Smooth muscle cell of the brain vasculature (primary cell): ENCODE data around the gene HIVEP1.
"Not testable (repeated sequence)": the region's sequence is repeated elsewhere in the genome, so short reads cannot be mapped to it uniquely, and the experiment has no call there.

ENCODE experiments used
- DNase-seq: peaks from one replicate; pipeline ENCODE4 v3.0.0-alpha.2; 2012; ENCODE audit warnings: low read depth, low spot score

HIVEP1 gene

GRCh38 chr6:12116978-12117377 lies 104.9 kb downstream of the HIVEP1 start:
- no peak for DNase-seq

DNA sequence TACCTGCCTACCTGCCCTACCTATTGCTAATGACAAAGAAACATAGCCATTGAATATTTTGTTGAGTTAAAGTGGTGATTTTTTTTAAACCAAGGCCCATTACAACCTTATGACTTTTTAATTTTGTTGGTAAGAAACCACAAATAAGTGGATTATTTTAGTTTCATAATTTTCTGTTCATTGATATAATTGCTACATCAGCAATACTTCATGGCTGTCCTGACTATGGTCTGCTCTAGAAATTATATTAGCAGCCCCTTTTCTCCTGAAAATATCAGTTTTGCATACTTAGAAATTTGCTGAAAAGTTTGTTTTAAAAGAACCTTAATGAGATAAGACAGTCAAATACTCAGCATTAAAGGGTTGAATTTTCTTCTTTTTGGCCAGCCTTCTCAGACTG lies 106.5 kb downstream of the HIVEP1 start:
- DNase-seq = no peak

- DNase-seq = no peak
Measured at GRCh38 chr6:12119085-12119588, 107.0 kb downstream of the HIVEP1 start.

GRCh38 chr6:12125396-12125795 lies 113.3 kb downstream of the HIVEP1 start:
- no peak for DNase-seq

- no peak for DNase-seq
Measured at GRCh38 chr6:12126051-12126450, 113.9 kb downstream of the HIVEP1 start.

GRCh38 chr6:12129523-12129922 lies 117.4 kb downstream of the HIVEP1 start:
- DNase-seq = no peak

DNA sequence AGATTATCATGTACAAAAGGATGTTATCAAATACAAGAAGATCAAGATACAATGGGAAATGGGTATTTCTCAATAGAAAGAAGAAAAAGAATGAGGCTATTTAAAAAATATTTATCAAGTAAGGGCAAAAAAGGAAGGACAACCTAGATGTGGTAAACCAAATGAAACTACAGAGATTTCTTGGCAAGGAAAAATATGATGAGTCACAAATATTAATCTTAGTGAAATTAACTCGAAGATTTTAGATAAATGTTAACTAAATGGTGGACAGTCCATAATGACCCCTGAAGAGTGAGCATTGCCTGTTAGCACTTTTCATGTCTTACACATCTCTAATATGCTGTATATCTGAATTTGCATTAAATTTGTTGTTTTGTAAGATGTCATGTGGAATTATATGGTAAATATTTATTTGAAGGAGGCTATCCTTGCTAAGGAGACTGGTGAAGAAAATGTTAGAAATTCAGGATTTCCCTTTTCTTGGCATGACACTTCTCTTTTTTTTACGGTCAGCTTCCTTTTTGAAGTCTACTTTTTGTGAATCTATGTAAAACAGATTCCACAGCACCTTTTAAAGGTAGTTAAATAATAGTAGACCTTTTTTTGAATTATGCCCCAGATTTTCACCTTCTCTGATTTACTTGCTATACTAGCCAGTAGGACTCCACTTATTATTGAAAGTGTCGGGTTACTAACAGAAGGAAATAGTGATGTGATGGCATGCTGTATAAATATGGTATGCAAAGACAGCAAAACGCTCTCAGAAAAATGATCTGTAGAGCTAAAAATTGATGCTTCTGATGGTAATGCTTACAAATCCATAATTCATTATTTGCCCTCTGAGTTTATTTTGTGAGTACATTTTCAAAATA lies 120.5 kb downstream of the HIVEP1 start:
- no peak for DNase-seq

DNA sequence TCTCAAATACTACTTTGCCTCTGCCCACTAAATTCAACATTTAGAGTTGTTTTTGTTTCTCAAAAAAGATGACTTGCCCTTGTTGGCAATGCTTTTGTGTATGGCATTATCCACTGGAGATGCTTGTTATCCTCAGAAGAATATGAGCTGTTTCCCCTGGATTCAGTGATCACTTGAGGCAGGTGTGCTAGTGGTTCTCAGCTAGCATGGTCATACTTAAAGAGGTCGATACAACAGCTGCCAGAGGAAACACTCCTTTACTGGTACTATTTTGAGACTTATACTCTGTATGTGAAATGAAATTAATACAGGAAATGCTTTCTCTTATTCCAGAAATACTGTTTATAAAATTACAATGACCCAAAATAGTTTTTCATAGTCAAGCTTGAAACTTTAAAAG lies 122.5 kb downstream of the HIVEP1 start:
- DNase-seq = no peak

GRCh38 chr6:12134991-12135390 lies 122.9 kb downstream of the HIVEP1 start:
- no peak for DNase-seq

DNA sequence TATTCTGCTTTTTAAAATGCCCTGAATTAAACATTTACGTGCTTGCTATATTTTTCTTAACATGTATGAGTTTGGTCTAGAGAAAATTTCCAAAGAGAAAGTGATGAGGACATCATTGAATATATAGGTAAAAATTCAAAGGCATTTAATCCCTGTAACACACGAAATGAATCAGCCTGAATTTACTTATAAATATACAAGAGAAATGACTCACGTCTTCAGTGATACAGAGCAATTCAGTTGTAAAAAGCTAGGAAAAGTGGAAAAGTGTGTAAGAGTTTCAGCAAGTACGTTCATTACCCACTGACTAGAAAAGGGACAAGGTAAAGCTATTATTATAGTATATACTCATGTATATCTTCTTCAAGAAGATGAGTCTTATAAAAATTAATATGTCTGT lies 124.8 kb downstream of the HIVEP1 start:
- DNase-seq = no peak

GRCh38 chr6:12137480-12137879 lies 125.4 kb downstream of the HIVEP1 start:
- peak; percentile 66 for DNase-seq

DNA sequence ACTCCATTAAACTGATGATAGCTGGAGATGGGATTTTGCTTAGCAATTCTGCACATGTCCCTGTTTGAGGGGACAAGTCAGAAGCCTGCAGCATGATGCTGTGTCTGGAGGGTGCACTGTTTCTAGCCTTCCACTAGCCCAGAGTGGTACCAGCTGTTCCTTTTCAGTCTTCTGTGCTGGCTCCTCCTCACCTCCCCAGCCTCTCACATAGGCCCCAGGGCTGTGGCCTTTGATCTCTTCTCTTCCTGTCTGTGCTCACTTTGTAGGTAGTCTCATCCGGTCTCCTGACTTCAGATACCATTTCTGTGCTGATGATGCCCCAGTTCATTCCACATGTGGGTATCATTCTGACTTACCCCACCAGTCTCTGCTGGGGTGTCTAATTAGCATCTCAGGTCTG lies 126.3 kb downstream of the HIVEP1 start:
- DNase-seq = no peak

GRCh38 chr6:12138936-12139335 lies 126.8 kb downstream of the HIVEP1 start:
- no peak for DNase-seq

GRCh38 chr6:12147557-12148316 lies 135.6 kb downstream of the HIVEP1 start:
- DNase-seq = no peak

DNA sequence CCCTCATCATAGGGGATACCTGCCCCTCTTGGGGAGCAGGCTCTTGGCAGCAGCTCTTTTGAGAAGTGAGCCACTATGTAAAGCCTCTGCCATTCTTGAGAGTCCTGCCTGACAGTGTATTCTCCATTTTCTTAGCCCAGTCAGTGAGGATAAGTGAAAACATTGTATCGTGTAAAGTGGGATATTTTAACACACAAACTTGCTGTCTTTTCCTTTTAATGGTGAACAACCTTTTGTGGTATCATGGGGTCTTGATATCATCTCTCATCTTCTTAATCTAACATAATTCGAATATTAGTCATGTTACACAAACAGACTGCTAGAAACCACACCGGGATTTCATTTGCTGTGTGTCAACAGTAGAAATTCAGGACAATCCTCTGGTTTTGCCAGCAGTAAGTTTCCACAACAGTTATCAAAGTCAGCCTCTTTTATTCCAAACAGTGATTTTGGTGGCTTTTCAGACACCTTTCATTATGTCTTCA lies 136.2 kb downstream of the HIVEP1 start:
- no peak for DNase-seq

GRCh38 chr6:12148841-12149240 lies 136.7 kb downstream of the HIVEP1 start:
- no peak for DNase-seq

GRCh38 chr6:12149944-12150510 lies 137.9 kb downstream of the HIVEP1 start:
- no peak for DNase-seq

DNA sequence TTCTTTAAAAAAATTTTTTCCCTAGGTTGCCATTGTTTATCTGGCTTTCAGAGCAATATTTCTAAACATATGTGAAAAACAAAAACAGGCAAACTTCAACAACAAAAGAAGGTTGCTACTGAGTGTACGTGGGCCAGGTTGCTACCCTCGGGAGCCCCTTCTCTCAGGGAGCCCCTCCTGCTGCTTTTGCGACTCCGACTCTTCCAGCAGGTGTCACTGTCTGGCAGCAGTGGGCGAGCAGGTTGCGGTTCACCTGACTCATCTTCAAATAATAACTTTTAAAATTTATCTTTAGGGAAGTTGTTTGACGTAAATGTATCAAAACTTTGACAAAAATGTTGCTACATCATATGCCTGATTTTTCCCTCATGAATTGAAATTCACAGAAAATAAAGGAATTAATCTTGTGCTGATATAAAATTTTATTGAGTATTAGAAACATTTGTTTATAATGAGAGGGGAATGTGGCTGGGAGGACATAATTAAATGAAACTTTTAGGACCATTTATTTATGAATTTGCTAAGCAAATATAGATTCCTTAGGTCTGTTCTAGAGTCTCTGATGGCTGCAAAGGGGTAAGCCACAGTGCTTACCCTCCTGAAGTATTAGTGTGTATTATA lies 138.8 kb downstream of the HIVEP1 start:
- no peak for DNase-seq

DNA sequence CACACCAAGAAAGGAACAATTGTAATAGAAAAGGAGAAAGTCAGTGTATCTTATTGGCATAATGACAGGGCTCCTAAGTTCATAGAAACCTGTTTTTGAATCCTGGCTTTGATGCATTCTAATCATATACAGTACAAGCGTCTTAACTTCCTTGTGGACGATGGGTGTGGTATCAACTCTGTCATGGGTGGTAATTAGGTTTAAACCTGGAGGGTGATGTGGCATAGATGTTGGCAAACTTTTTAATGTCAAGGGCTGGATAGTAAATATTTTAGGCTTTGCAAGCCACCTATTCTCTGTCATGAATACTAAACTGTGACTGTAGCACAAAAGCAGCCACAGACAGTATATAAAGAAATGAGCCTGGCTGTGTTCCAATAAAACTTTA lies 139.3 kb downstream of the HIVEP1 start:
- no peak for DNase-seq

DNA sequence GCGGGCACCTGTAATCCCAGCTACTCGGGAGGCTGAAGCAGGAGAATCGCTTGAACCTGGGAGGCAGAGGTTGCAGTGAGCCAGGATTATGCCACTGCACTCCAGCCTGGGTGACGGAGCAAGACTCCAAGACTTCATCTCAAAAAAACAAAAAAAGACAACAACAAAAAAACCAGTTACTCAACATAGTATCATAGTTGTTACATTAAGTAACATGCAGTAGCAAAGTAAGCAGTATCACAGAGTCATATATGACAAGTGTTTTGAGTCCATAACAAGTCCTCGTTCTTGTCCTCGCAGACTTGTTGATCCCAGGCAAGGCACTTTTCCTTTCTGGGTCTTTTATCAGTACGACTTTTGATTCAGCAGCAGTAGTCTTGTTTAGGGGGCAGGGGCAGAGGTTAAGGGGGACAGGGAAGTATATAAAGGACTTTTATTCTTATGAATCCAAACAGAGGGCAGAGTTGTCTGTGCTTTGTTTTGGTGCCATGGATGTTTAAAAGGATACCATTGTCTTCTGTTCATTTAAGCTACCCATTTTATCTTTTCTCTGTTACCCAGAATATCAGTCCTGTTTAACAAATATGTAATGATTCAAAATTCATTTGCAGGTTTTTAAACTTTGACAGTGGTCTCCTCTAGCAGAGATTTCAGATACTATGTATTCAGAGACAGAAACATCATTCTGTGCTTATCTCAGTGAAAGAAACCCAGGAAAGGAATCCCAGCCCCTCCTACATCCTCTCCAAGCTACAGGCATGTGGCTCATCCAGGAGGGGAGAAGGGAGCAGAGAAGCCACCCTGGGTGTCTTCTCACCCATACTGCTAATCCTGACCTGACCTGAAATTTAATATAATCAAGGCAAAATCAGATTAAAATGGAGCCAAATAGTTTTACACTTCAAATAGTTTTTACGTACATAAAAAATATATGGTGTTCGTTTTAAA lies 140.2 kb downstream of the HIVEP1 start:
- no peak for DNase-seq

- not testable (repeated sequence) for DNase-seq
Measured at GRCh38 chr6:12155769-12156168, 143.7 kb downstream of the HIVEP1 start.
